GM20431 (cell line): ENCODE data around the gene MAN2A1.

Source experiments
- in situ Hi-C: fragments of 300-500 bp; cut with MseI, MboI; formaldehyde crosslinking; loops from one replicate; pipeline ENCODE4 v1.15.0; 2020; ENCODE audit warnings: low sequenced_read_pairs; ENCODE audit not compliant: unreplicated experiment

The MAN2A1 gene

GRCh38 chr5:109689740-109690241, at the start of gene MAN2A1:
Gene MAN2A1 (plus strand): TSS chr5:109689927. CDS start chr5:109690418, 491 bp downstream.
- in situ Hi-C loops: no loop called here

DNA sequence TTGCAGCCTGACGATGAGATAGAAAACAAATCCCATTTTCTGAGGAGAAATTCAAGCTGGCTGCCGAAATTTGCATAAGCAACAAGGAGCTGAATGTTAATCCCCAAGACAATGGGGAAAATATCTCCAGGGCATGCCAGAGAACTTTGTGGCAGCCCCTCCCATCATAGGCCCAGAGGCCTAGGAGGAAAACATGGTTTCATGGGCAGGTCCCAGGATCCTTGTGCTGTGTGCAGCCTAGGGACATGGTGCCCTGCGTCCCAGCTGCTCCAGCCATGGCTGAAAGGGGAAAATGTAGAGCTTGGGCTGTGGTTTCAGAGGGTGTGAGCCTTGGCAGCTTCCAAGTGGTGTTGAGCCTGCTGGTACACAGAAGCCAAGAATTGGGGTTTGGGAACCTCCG, 48.8 kb upstream of the MAN2A1 start:
- in situ Hi-C loops: no loop called here

DNA sequence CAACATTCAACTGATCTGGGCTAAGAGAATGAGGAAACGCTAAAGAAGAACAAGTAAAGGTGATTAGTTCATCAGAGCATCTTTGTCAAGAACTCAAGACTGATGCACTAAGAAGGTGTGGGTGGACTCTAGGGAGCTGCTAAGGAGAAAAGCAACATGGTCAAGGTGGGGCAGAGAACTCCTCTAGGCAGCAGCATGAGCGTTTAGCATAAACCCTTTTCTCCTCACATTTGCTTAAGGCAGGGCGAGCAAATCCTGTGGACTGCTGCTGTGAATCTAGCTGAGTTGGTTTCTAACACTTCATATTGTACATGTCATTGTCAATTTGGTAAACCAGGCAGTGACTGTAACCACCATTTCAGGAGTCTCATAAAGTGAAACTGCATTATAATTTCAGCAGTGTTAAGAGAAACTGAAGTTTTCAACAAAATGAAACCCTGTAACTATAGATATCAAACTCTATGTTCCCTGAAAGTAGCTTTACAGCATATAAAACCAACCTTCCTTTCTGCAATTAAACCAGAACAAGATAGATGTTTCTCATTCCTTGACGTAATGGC, 45.9 kb upstream of the MAN2A1 start:
- in situ Hi-C loops: no loop called here

DNA sequence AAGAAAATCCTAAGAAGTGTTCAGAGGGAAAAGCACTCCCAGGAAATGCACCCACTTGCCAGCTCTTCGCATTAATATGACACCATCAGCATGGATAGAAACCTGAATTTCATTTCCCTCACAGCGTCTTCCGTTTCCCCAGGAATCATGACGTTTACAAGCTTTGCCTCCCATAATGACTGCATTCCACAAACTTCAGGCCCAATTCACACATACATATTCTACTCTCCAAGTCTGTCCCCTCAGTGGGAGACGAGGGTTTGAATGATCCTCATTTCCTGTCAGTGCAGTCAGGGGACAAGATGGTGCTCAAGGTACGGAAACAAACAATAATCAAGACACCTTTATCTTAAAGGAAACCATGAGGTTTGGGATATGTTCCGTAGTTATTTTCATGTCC, 44.9 kb upstream of the MAN2A1 start:
- in situ Hi-C loops: no loop called here

- in situ Hi-C loops: no loop called here
Measured at GRCh38 chr5:109645707-109646192, 44.0 kb upstream of the MAN2A1 start.

GRCh38 chr5:109649318-109649717, 40.4 kb upstream of the MAN2A1 start:
- in situ Hi-C loops: no loop called here

DNA sequence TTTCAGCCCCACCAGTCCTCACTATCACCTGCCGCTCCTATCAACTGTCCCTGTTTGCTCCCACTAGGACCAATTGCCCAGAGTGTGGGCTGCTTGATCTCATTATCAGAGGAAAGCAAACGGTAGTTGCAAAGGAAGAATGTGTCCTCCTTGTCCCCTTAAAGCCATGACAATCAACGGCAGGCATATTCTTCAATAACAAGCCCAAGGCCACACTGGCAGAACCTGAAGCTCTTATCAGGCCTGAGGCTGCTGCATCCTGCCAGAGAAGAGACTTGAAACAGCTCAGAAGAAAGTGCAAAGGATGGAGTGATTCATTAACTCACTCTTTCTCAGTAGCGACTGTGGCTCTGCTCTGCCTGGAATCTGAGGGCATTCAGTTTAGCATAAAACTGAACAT, 39.2 kb upstream of the MAN2A1 start:
- in situ Hi-C loops: no loop called here

DNA sequence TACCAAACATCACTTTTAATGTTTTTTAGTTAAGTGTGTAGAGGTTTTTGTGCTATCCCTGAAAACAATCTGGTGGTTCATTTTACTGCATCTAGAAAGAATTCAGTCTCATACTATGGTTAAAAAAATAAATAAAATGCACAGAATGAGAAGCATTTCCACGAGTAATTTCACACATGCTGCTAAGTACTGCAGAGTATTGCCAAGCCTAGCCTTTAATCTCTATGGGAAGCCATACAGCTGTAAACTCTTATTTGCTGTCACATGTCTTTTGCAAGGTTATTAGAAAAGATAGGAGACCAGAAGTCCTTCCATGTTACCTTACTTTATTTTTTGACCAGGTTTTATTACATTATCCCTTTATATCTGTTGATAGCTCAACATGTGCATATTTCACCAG, 37.6 kb upstream of the MAN2A1 start:
- in situ Hi-C loops: no loop called here

GRCh38 chr5:109653042-109653441, 36.7 kb upstream of the MAN2A1 start:
- in situ Hi-C loops: no loop called here

- in situ Hi-C loops: no loop called here
Measured at GRCh38 chr5:109653561-109654239, 36.0 kb upstream of the MAN2A1 start.

DNA sequence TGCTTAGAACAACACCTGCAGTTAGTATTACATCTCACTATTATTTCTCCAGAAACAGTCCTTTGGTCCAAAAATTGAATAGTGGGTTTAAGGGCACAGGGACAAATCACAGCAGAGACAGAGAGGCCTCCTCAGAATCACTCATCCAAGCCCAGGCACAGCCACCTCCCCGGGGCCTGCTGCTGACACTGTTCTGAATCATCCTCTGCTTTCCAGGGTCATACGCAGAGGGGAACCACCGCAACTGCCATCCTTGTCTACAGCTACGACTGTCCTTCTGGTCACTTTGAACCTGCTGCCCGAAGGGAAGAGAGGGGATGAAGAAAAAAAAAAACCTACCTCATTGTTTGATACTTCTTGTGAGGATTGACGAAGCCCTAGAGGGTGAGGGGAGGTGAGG, 35.3 kb upstream of the MAN2A1 start:
- in situ Hi-C loops: no loop called here

- in situ Hi-C loops: no loop called here
Measured at GRCh38 chr5:109655841-109656240, 33.9 kb upstream of the MAN2A1 start.

GRCh38 chr5:109656829-109657228, 32.9 kb upstream of the MAN2A1 start:
- in situ Hi-C loops: no loop called here

- in situ Hi-C loops: no loop called here
Measured at GRCh38 chr5:109659901-109660300, 29.8 kb upstream of the MAN2A1 start.

DNA sequence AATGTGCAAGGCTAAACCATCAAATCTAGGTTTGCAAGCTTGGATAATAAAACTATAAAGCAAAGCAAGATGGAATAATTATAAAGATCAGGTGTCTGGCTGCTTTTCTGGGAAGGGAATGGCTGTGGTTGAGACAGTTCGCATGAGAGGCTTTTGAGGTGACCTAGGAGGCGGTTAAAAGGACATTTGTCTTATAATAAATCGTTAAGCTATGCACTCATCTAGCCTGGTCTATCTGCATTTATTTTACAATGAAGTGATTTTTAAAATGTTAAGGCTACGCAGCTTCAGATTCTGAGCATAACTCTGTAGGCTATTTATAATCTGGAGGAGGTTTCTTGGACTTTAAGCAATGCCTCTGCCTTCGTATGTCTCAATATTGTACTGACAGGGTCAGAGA, 29.4 kb upstream of the MAN2A1 start:
- in situ Hi-C loops: no loop called here

DNA sequence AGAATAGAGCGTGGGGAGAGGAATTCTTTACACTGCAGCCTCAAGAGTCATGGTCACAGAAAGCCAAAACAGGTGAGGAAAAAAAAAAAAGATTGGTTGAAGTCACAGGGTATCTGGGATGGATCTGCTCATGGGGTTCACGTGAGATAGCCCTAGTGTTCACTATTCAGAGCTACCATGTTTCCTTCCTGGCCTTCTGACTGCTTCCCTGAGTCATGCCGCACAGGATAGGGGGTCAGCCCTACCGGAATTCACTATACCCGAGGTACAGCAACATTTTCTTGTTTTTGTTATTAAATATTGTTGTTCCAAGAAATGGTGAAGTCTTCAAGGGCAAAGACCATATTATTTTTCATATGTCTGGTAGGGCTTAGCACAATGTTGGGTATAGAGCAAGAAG, 21.5 kb upstream of the MAN2A1 start:
- in situ Hi-C loops: no loop called here

DNA sequence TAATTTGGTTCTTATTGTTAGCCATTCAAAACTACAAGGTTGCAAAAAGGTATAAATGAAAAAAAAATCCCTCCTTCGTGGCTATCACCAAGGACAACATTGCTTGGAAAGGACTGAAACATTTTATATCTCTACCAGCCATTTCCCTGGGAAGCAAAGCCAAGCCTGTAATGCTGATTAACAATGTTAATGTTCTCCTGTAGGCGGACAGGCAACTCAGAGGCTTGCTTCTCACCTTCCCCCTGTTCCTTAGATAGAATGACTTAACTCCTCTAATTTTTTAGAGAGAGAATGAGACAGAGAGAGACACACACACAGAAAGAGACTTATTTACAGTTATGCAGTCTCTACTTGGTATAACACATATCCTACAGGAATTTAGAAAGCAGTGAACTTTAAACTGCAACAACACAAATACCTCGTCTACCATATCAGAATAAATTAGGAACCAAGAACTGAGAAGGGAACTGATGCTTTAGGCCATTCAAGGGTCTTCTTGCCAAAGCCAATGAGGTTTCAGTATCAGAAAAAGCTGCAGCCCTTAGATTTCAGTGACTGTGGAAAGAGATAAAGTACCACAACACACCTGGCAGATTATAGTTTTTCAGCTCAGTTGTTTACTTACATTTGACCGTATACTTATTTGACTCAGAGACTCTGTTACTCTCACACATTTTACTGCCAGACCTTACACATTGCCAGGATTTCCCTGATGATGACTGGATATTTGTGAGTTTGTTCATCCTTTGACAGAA, 20.9 kb upstream of the MAN2A1 start:
- in situ Hi-C loops: no loop called here

GRCh38 chr5:109669991-109670706, 19.6 kb upstream of the MAN2A1 start:
- in situ Hi-C loops: no loop called here

DNA sequence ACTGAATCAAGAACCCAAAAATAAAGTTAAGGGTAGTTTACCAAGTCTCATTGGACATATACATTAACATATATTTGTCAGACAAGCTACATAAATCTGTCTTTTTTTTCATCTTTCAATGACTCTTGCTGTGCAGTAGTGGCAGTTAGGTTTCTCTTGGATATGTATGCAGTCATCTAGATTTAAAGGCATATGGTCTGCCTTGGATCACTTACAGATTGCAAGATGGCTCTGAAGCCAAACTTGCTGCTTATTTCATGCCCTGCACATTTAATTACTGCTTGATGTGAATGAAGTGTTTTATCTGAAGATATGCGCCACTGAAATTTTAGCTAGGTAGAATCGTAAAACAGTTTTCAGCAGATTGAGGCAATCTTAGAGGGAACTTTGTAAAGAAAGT, 18.6 kb upstream of the MAN2A1 start:
- in situ Hi-C loops: no loop called here

DNA sequence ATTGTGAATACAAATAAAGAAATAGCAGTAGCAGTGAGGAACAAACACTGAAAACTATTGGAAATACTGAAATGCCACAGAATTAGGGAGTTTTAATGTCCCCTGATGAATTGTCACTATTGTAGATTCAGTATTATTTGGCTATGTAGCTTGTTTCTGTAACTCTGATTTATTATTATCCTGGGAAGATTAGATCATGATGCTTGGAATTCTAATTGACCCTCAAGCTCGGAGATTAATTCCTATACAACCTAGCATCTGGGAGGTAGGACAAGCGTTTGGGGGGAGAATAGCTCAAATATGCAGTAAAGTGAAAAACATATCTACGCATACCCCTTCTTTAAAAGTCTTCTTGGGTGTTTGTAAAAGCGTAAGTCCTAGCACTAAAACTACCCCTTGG, 15.1 kb upstream of the MAN2A1 start:
- in situ Hi-C loops: no loop called here

GRCh38 chr5:109676920-109677319, 12.8 kb upstream of the MAN2A1 start:
- in situ Hi-C loops: no loop called here
